Smooth muscle cell (in vitro differentiated cells): Measurements from ENCODE around the gene CPM. TPM values are rescaled to one million over a fixed set of nuclear protein-coding genes. Genes with fewer than 3 reads are reported as not detected.

ENCODE experiments used
- DNase-seq: peaks from one replicate; lab custom pipeline; 2025; ENCODE audit not compliant: unreplicated experiment; lab: John Stamatoyannopoulos, UW
- H2AFZ ChIP-seq: fragments of 200-600 bp; sonication (generic); 2 replicates; pipeline ENCODE4 v1.6.0; 2016; ENCODE audit warnings: antibody characterized with exemption, low read depth, mild to moderate bottlenecking
- H3F3A ChIP-seq: fragments of 200-600 bp; sonication (generic); 2 replicates; pipeline ENCODE4 v1.6.0; 2017; ENCODE audit warnings: antibody characterized with exemption, low read depth
- H3K27ac ChIP-seq: fragments of 200-600 bp; sonication (generic); 2 replicates; pipeline ENCODE4 v1.5.1; 2016; ENCODE audit warnings: low read depth, mild to moderate bottlenecking
- H3K27me3 ChIP-seq: fragments of 200-600 bp; sonication (generic); 2 replicates; pipeline ENCODE4 v1.6.1; 2016; ENCODE audit warnings: low read depth, mild to moderate bottlenecking
- H3K36me3 ChIP-seq: fragments of 200-600 bp; sonication (generic); 2 replicates; pipeline ENCODE4 v1.5.1; 2016; ENCODE audit warnings: low read depth
- H3K4me1 ChIP-seq: fragments of 200-600 bp; sonication (generic); 2 replicates; pipeline ENCODE4 v1.5.1; 2016; ENCODE audit warnings: low read depth
- H3K4me2 ChIP-seq: fragments of 200-600 bp; sonication (generic); 2 replicates; pipeline ENCODE4 v1.6.0; 2016; ENCODE audit warnings: mild to moderate bottlenecking
- H3K4me3 ChIP-seq: fragments of 200-600 bp; sonication (generic); 2 replicates; pipeline ENCODE4 v1.5.1; 2016; ENCODE audit warnings: mild to moderate bottlenecking
- H3K79me2 ChIP-seq: fragments of 200-600 bp; sonication (generic); 2 replicates; pipeline ENCODE4 v1.6.0; 2016; ENCODE audit warnings: low read depth, mild to moderate bottlenecking
- H3K9ac ChIP-seq: fragments of 200-600 bp; sonication (generic); 2 replicates; pipeline ENCODE4 v1.6.0; 2016; ENCODE audit warnings: low read depth
- H3K9me3 ChIP-seq: fragments of 200-600 bp; sonication (generic); replicated peaks from 2 replicates; pipeline ENCODE4 v1.5.1; 2016; ENCODE audit warnings: low read depth
- H4K20me1 ChIP-seq: fragments of 200-600 bp; sonication (generic); 2 replicates; pipeline ENCODE4 v1.6.0; 2016; ENCODE audit warnings: low read depth
- CTCF ChIP-seq: fragments of 200-600 bp; sonication (generic); IDR thresholded peaks from 2 replicates; pipeline ENCODE4 v1.5.1; 2017; ENCODE audit warnings: borderline replicate concordance, mild to moderate bottlenecking, antibody characterized with exemption; ENCODE audit not compliant: insufficient read depth, poor library complexity, severe bottlenecking
- WGBS: methylation state at CpG from one replicate; pipeline ENCODE4 v1.1.7; 2016; ENCODE audit warnings: low lambda C conversion rate; 5-methylcytosine and 5-hydroxymethylcytosine counted together
- polyA plus RNA-seq: library from polyadenylated mRNA; unstranded; fragments of >200 nt; fragmentation: Nextera tagmentation; extraction: Ambion mirVana; gene quantifications from 2 replicates; pipeline ENCODE4 v1.2.1, GENCODE V29; 2016
- total RNA-seq: library from RNA; depleted of rRNA; stranded (reverse); fragments of >200 nt; gene quantifications from 2 replicates; pipeline ENCODE4 v1.2.3, GENCODE V29; 2014

Gene CPM
- total and polyA plus RNA-seq, 2 experiments from 2014 or later: 0.57 to 6.2 TPM

DNA sequence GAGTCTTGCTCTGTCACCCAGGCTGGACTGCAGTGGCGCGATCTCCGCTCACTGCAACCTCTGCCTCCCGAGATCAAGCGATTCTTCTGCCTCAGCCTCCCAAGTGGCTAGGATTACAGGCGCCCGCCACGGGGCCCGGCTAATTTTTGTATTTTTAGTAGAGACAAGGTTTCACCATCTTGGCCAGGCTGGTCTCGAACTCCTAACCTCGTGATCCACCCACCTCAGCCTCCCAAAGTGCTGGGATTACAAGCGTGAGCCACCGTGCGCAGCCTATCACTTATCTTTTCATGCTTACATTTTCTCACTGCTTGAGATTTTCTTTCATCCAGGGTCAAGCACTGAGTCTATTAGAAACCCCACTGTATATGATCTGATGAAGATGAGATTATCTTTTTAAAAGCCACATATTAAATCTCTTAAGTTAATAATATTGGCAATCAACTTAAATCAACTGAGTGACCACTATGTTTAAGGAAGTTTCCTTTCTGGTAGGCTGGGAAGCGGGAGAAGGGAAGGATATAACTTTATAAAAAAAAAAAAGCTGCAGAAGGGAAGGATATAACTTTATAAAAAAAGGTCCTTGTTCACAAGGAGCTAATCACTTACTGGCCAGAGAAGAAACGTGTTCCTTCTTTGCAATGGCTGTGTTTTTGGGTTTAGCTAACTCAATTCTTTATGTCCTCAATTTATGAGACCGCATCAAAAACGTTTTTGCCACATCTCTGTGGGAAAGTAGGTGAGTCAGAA is 126.3 kb downstream of the CPM start:
- Histone ChIP-seq H3K9ac (no peak overlapping the region), H3K4me3 (peak overlapping the region; percentile 73), H3K4me2 (peak overlapping the region; percentile 98), H4K20me1 (peaks cover 27% of the 10 kb centered on the region), H3F3A (peaks cover 8% of the 10 kb centered on the region), H3K9me3 (no peaks in the 10 kb centered on the region), H3K36me3 (no peaks in the 10 kb centered on the region), H2AFZ (peak overlapping the region; percentile 15), H3K27me3 (no peaks in the 10 kb centered on the region), H3K4me1 (peaks cover 6% of the 10 kb centered on the region), H3K27ac (no peak overlapping the region), H3K79me2 (peaks cover 27% of the 10 kb centered on the region)
- no peak for DNase-seq
- TF ChIP-seq CTCF: no peak
- WGBS: 89% methylated on average over 18 of the region's 18 CpGs

DNA sequence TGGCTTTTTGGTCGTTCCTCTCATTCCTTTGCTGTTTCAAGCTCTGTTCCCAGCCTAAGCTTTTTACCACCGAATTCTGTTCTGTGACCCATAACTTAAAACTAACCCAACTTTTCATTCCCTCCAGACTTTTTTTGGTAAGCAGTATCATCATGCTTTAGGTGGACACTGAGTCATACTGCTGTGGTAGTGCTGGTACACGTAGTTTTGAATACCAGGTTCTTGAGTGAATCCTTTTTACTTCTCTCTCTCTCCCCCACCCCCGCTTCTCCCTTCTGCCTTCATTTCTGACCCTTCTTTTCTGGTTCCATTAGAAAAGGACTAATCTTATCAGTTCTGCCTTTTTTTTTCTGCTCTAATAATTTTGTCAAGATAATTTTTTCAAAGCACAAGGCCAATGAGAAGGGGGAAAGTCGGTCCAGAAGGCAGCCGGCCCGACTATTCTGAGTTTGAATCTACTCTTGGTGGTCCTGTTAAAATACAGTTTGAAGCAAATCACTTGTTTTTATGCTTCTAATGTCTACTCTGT is 127.3 kb downstream of the CPM start:
- Histone ChIP-seq H3F3A (peaks cover 8% of the 10 kb centered on the region), H3K79me2 (peaks cover 17% of the 10 kb centered on the region), H3K9ac (no peak overlapping the region), H3K4me1 (peaks cover 6% of the 10 kb centered on the region), H3K27ac (peak overlapping the region; percentile 23), H3K9me3 (no peaks in the 10 kb centered on the region), H2AFZ (no peak overlapping the region), H3K4me3 (no peak overlapping the region), H3K4me2 (no peak overlapping the region), H4K20me1 (peaks cover 17% of the 10 kb centered on the region), H3K27me3 (no peaks in the 10 kb centered on the region), H3K36me3 (no peaks in the 10 kb centered on the region)
- no peak for TF ChIP-seq CTCF
- no peak for DNase-seq
- 75% methylated on average over 7 of the region's 7 CpGs for WGBS

GRCh38 chr12:68804657-68805591 is 128.0 kb downstream of the CPM start:
- peak overlapping the region; percentile 23 for H3K27ac ChIP-seq
- no peak overlapping the region for H3K4me2 ChIP-seq
- H3K36me3 ChIP-seq: no peaks in the 10 kb centered on the region
- H3F3A ChIP-seq: peaks cover 8% of the 10 kb centered on the region
- peaks cover 9% of the 10 kb centered on the region for H4K20me1 ChIP-seq
- H3K4me1 ChIP-seq: peaks cover 6% of the 10 kb centered on the region
- H3K27me3 ChIP-seq: no peaks in the 10 kb centered on the region
- H3K79me2 ChIP-seq: peaks cover 10% of the 10 kb centered on the region
- H3K9me3 ChIP-seq: no peaks in the 10 kb centered on the region
- no peak overlapping the region for H2AFZ ChIP-seq
- no peak overlapping the region for H3K9ac ChIP-seq
- DNase-seq: no peak
- no peak for TF ChIP-seq CTCF
- H3K4me3 ChIP-seq: no peak overlapping the region
- 82% methylated on average over 32 of the region's 32 CpGs for WGBS
